Measurements from ENCODE around the gene PLEKHN1.

GRCh38 chr1:936348-937264 lies 29.7 kb upstream of the PLEKHN1 start:
- no peak for TF ChIP-seq CTCF (IDR thresholded peaks at IDR 0.05)
- no peak for TF ChIP-seq POLR2AphosphoS5 (IDR thresholded peaks at IDR 0.05)
